ENCODE measurements around the gene MAU2.

The MAU2 gene

GRCh38 chr19:19276851-19277250 is 43.8 kb upstream of the MAU2 start:
- no peak for DNase-seq (ENCODE audit: low read depth)
- no peak overlapping the region for H3K4me3 ChIP-seq (ENCODE audit: low read depth, low read length)
- TF ChIP-seq CTCF (IDR thresholded peaks at IDR 0.05; ENCODE audit: insufficient read depth, low read depth, low read length, missing control alignments) = no peak

- TF ChIP-seq CTCF (IDR thresholded peaks at IDR 0.05; ENCODE audit: insufficient read depth, low read depth, low read length, missing control alignments) = no peak
- DNase-seq (ENCODE audit: low read depth) = no peak
- no peak overlapping the region for H3K4me3 ChIP-seq (ENCODE audit: low read depth, low read length)
Observed at GRCh38 chr19:19278315-19278714, 42.3 kb upstream of the MAU2 start.

- TF ChIP-seq CTCF (IDR thresholded peaks at IDR 0.05; ENCODE audit: insufficient read depth, low read depth, low read length, missing control alignments) = no peak
- DNase-seq (ENCODE audit: low read depth) = no peak
- H3K4me3 ChIP-seq (ENCODE audit: low read depth, low read length) = no peak overlapping the region
Observed at GRCh38 chr19:19279062-19279612, 41.5 kb upstream of the MAU2 start.

GRCh38 chr19:19279853-19280252 is 40.8 kb upstream of the MAU2 start:
- no peak for TF ChIP-seq CTCF (IDR thresholded peaks at IDR 0.05; ENCODE audit: insufficient read depth, low read depth, low read length, missing control alignments)

GRCh38 chr19:19280561-19280960 is 40.1 kb upstream of the MAU2 start:
- DNase-seq (ENCODE audit: low read depth) = no peak
- TF ChIP-seq CTCF (IDR thresholded peaks at IDR 0.05; ENCODE audit: insufficient read depth, low read depth, low read length, missing control alignments) = no peak
- no peak overlapping the region for H3K4me3 ChIP-seq (ENCODE audit: low read depth, low read length)

More at GRCh38 chr19:19279853-19280252, 40.8 kb upstream of the MAU2 start:
- no peak overlapping the region for H3K4me3 ChIP-seq (ENCODE audit: low read depth, low read length)
- no peak for DNase-seq (ENCODE audit: low read depth)

DNA sequence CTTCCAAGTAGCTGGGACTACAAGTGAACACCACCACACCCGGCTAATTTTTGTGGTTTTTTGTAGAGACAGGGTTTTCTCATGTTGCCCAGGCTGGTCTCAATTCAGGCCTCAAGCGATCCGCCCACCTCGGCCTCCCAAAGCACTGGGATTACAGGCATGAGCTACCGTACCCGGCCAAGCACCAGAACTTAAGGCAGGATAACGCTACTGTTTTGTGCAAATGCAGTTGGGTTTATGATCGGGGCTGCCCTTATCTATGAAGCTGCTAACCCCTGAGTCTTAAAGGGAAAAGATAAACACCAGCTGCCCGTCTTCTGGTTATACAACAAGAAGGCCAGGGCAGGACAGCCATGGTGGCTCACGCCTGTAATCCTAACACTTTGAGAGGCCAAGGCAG is 34.9 kb upstream of the MAU2 start:
- no peak for DNase-seq (ENCODE audit: low read depth)
- H3K4me3 ChIP-seq (ENCODE audit: low read depth, low read length) = no peak overlapping the region
- TF ChIP-seq CTCF (IDR thresholded peaks at IDR 0.05; ENCODE audit: insufficient read depth, low read depth, low read length, missing control alignments) = no peak

DNA sequence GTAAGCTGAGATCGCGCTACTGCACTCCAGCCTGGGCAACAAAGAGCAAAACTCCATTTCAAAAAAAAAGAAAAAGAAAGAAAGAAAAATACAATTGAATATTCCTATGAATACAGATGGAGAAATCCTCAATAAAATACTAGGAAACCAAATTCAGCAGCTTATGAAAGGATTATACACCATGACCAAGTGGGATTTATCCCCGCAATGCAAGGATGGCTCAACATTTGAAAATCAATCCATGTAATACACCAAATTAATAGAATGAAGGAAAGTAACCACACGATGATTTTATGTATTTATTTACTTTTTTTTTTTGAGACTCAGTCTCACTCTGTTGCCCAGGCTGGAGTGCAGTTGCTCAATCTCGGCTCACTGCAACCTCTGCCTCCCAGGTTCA is 28.0 kb upstream of the MAU2 start:
- H3K4me3 ChIP-seq (ENCODE audit: low read depth, low read length) = no peak overlapping the region
- DNase-seq (ENCODE audit: low read depth) = no peak
- TF ChIP-seq CTCF (IDR thresholded peaks at IDR 0.05; ENCODE audit: insufficient read depth, low read depth, low read length, missing control alignments) = no peak

Measured in GM12865 (cell line).